GM12878 (cell line): ENCODE data around the gene CREB3L1. TPM values are rescaled to one million over a fixed set of nuclear protein-coding genes. Genes with fewer than 3 reads are reported as not detected.
A peak's percentile ranks its signal among the peaks of the same experiment; 100 is the strongest.

Source experiments
- ATAC-seq: fragments of 200-7000 bp; cut with Tn5 transposase; 3 replicates; pipeline ENCODE4 v1.9.1; 2020; ENCODE audit warnings: mild to moderate bottlenecking, moderate library complexity
- BruUV-seq: library from RNA; stranded (reverse); fragments of 400-500 nt; replicated peaks from 2 replicates; lab custom pipeline; 2021; lab: Mats Ljungman, UMichigan
- CTCF ChIA-PET: fragments of 300-600 bp; sonication (Branson Sonifier 250); formaldehyde crosslinking; extraction: SDS; loops from one replicate; lab custom pipeline; 2021; ENCODE audit warnings: inconsistent platforms; lab: Yijun Ruan, JAX
- POLR2A ChIA-PET: fragments of 350-600 bp; formaldehyde crosslinking; extraction: SDS; loops from one replicate; lab custom pipeline; 2021; ENCODE audit warnings: inconsistent platforms; lab: Charles Lee
- RAD21 ChIA-PET: fragments of 300-600 bp; sonication (Branson Sonifier 250); formaldehyde crosslinking; loops from one replicate; lab custom pipeline; 2023; ENCODE audit warnings: antibody characterized with exemption; ENCODE audit not compliant: unreplicated experiment; lab: Charles Lee
- SMC1A ChIA-PET: fragments of 300-600 bp; sonication (Branson Sonifier 250); formaldehyde crosslinking; loops from one replicate; lab custom pipeline; 2023; ENCODE audit not compliant: unreplicated experiment, uncharacterized antibody; lab: Charles Lee
- DNase-seq: peaks from one replicate; pipeline ENCODE4 v3.0.0-alpha.2; 2011; ENCODE audit warnings: low read depth, low spot score
- FAIRE-seq: peaks from 3 replicates; lab custom pipeline; 2011; peaks lifted over from hg19 to GRCh38; lab: Jason Lieb, UNC
- H2AFZ ChIP-seq: 2 replicates; pipeline ENCODE4 v1.6.0; 2011; ENCODE audit warnings: low read depth, low read length, control low read depth; ENCODE audit not compliant: control insufficient read depth
- H3K27ac ChIP-seq: 2 replicates; pipeline ENCODE4 v1.5.1; 2011; ENCODE audit warnings: control low read depth; ENCODE audit not compliant: control insufficient read depth, insufficient read depth
- H3K27me3 ChIP-seq, 2 experiments: replicated peaks in 1 of 2; 2 replicates each; pipeline versions ENCODE4 v1.6.0 to v1.6.1; 2011; ENCODE audit warnings: low read length in 1 of 2; ENCODE audit not compliant: control insufficient read depth in 2 of 2, insufficient read depth in 2 of 2
- H3K36me3 ChIP-seq, 2 experiments: 2 replicates each; pipeline ENCODE4 v1.5.1; 2011; ENCODE audit warnings: low read length in 1 of 2; ENCODE audit not compliant: control insufficient read depth in 2 of 2, insufficient read depth in 2 of 2
- H3K4me1 ChIP-seq: 2 replicates; pipeline ENCODE4 v1.6.1; 2011; ENCODE audit warnings: mild to moderate bottlenecking, low read length, moderate library complexity, mixed read lengths; ENCODE audit not compliant: control insufficient read depth, insufficient read depth
- H3K4me2 ChIP-seq: 2 replicates; pipeline ENCODE4 v1.6.0; 2011; ENCODE audit warnings: control low read depth; ENCODE audit not compliant: control insufficient read depth, insufficient read depth
- H3K4me3 ChIP-seq: fragments of 200-600 bp; sonication (generic); 2 replicates; pipeline ENCODE4 v1.5.1; 2016
- H3K79me2 ChIP-seq: 2 replicates; pipeline ENCODE4 v1.6.0; 2011; ENCODE audit warnings: low read length; ENCODE audit not compliant: control insufficient read depth, insufficient read depth
- H3K9ac ChIP-seq: 2 replicates; pipeline ENCODE4 v1.8.0; 2011; ENCODE audit warnings: low read length, control low read depth, mixed read lengths; ENCODE audit not compliant: control insufficient read depth, insufficient read depth
- H3K9me3 ChIP-seq: replicated peaks from 3 replicates; pipeline ENCODE4 v1.5.1; 2011; ENCODE audit warnings: mild to moderate bottlenecking, low read length; ENCODE audit not compliant: control insufficient read depth, insufficient read depth
- H4K20me1 ChIP-seq: 2 replicates; pipeline ENCODE4 v1.6.0; 2011; ENCODE audit not compliant: control insufficient read depth, insufficient read depth
- BACH1 ChIP-seq: fragments of 450-650 bp; IDR thresholded peaks from 2 replicates; pipeline ENCODE4 v1.6.1; 2017; ENCODE audit warnings: mild to moderate bottlenecking, borderline replicate concordance
- BHLHE40 ChIP-seq, 2 experiments: fragments of 450-650 bp in 1 of 2; IDR thresholded peaks; 2 replicates each; pipeline ENCODE4 v1.6.1; 2011 to 2017; ENCODE audit warnings: low read depth in 2 of 2, borderline replicate concordance in 1 of 2, improper control_type of control experiment in 1 of 2, low read length in 1 of 2, mild to moderate bottlenecking in 1 of 2
- CHD2 ChIP-seq: IDR thresholded peaks from 2 replicates; pipeline ENCODE4 v1.6.1; 2011; ENCODE audit warnings: low read depth, low read length, improper control_type of control experiment, borderline replicate concordance
- CTCF ChIP-seq, 3 experiments: IDR thresholded peaks in 2 of 3; conservative IDR thresholded peaks in 1 of 3; 2 replicates each; pipeline ENCODE4 v1.5.1; 2011; ENCODE audit warnings: low read depth in 3 of 3, low read length in 3 of 3, mild to moderate bottlenecking in 3 of 3, control low read depth in 2 of 3, moderate library complexity in 2 of 3, inconsistent platforms in 1 of 3, mixed read lengths in 1 of 3; ENCODE audit not compliant: control insufficient read depth in 2 of 3, insufficient read depth in 1 of 3; ENCODE audit errors: extremely low read depth in 1 of 3
- EGR1 ChIP-seq, 2 experiments: IDR thresholded peaks; 1 replicate in 1 of 2; 2 replicates in 1 of 2; pipeline ENCODE4 v1.6.1; 2011 to 2012; ENCODE audit warnings: low read depth in 2 of 2, low read length in 2 of 2, borderline replicate concordance in 1 of 2, mild to moderate bottlenecking in 1 of 2, moderate library complexity in 1 of 2
- FOXM1 ChIP-seq: IDR thresholded peaks from 2 replicates; pipeline ENCODE4 v1.6.1; 2012; ENCODE audit warnings: low read depth, mild to moderate bottlenecking, inconsistent platforms, low read length, moderate library complexity
- GABPA ChIP-seq: IDR thresholded peaks from 2 replicates; pipeline ENCODE4 v1.6.1; 2014; ENCODE audit warnings: antibody characterized with exemption, low read depth, mild to moderate bottlenecking, inconsistent platforms
- HDAC2 ChIP-seq: fragments of 200-600 bp; sonication (generic); IDR thresholded peaks from 2 replicates; pipeline ENCODE4 v1.6.1; 2017
- IKZF1 ChIP-seq: fragments of 450-650 bp; conservative IDR thresholded peaks from 2 replicates; pipeline ENCODE4 v1.6.1; 2017; ENCODE audit warnings: antibody characterized with exemption, mild to moderate bottlenecking
- SPI1 ChIP-seq: IDR thresholded peaks from 2 replicates; pipeline ENCODE4 v1.6.1; 2011; ENCODE audit warnings: low read depth, mild to moderate bottlenecking, low read length, moderate library complexity, borderline replicate concordance; ENCODE audit not compliant: insufficient read depth
- ZSCAN29 ChIP-seq: fragments of 450-650 bp; IDR thresholded peaks from 2 replicates; pipeline ENCODE4 v1.6.1; 2017; ENCODE audit warnings: mild to moderate bottlenecking, moderate library complexity
- WGBS: methylation state at CpG from one replicate; pipeline ENCODE4 v1.1.6; 2016; ENCODE audit warnings: low lambda C conversion rate; ENCODE audit not compliant: insufficient replicate concordance, insufficient coverage; ENCODE audit errors: missing lambda C conversion rate; 5-methylcytosine and 5-hydroxymethylcytosine counted together
- in situ Hi-C: fragments of 300-500 bp; cut with MboI; formaldehyde crosslinking; loops from 9 replicates; pipeline ENCODE4 v1.14.3; 2018; ENCODE audit warnings: mixed read lengths
- intact Hi-C: fragments of 100-400 bp; cut with micrococcal nuclease; formaldehyde crosslinking; loops from one replicate; pipeline ENCODE4 v1.14.2; 2022; ENCODE audit not compliant: unreplicated experiment
- polyA plus RNA-seq, 11 experiments: library from polyadenylated mRNA; depleted of rRNA in 4 of 11; unstranded in 6 of 11; stranded (reverse) in 5 of 11; fragments of >200 nt; fragmentation: Nextera tagmentation in 4 of 11; fragmentation: Illumina TruSeq in 1 of 11; extraction: Ambion mirVana in 4 of 11; extraction: Trizol in 1 of 11; gene quantifications; 1 replicate in 1 of 11; 2 replicates in 10 of 11; pipeline versions ENCODE4 v1.2.1 to v1.2.3, GENCODE V29; 2011 to 2016; ENCODE audit warnings: inconsistent platforms in 2 of 11, missing spikeins in 2 of 11, low read depth in 1 of 11
- total RNA-seq, 4 experiments: library from RNA; depleted of rRNA in 3 of 4; stranded (reverse); fragments of >200 nt in 3 of 4; fragmentation: Illumina TruSeq in 1 of 4; extraction: Trizol in 1 of 4; gene quantifications; 2 replicates each; pipeline versions ENCODE4 v1.2.1 to v1.2.3, GENCODE V29; 2013 to 2021
- TF ChIP-seq, protein P1 (sequence below): fragments of 450-650 bp; IDR thresholded peaks from 2 replicates; pipeline ENCODE4 v1.6.1; 2017; ENCODE audit warnings: mild to moderate bottlenecking, moderate library complexity

The CREB3L1 gene
- total and polyA plus RNA-seq, 10 of the 15 experiments (the other 5 are each of a cell fraction or from before 2014, with no cell fraction given): 0.03 to 1.4 (median 0.22) TPM

- no peak for TF ChIP-seq ZSCAN29
- no peak for TF ChIP-seq IKZF1
- no peak for TF ChIP-seq CTCF (IDR thresholded peaks at IDR 0.05 in 2 of 3, conservative IDR thresholded peaks at IDR 0.05 in 1 of 3; ENCODE audit: control insufficient read depth in 2 of 3, extremely low read depth in 1 of 3, insufficient read depth in 1 of 3, low read depth in 3 of 3, low read length in 3 of 3)
- no peak for TF ChIP-seq FOXM1
- peak; percentile 67; the same call in 1 of the 2 replicates for TF ChIP-seq SPI1
Measured at GRCh38 chr11:46237248-46238077, 40.0 kb upstream of the CREB3L1 start (continued).

GRCh38 chr11:46238078-46238966, 39.1 kb upstream of the CREB3L1 start:
- BruUV-seq: no TSS peak
- H3K27me3 ChIP-seq: peaks cover 0 to 5% of the 10 kb centered on the region in 2 experiments; a peak in 1 of 4 replicates
- in situ Hi-C loops (no loop called here), intact Hi-C loops (loop anchor here (5.0 to 10.0 kb wide), 2 partner anchors 129 to 274 kb away; no protein-coding TSS in a partner anchor)
- ATAC-seq (peak; percentile 47), DNase-seq (no peak), FAIRE-seq (no peak)
- H4K20me1 ChIP-seq: no peaks in the 10 kb centered on the region
- H3K4me2 ChIP-seq: peak overlapping the region; percentile 73
- 1% methylated on average over 48 of the region's 70 CpGs for WGBS
- H3K79me2 ChIP-seq: no peaks in the 10 kb centered on the region
- ChIA-PET POLR2A (interaction anchor here (0.7 kb wide), 1 partner anchor 123 kb away, joined by 5 read pairs; no protein-coding TSS in a partner anchor), RAD21 (interaction anchor here (1.0 to 16.5 kb wide), 8 partner anchors 18 to 273 kb away, joined by 3 to 316 read pairs (median 4); no protein-coding TSS in a partner anchor), SMC1A (interaction anchor here (0.6 to 7.7 kb wide), 11 partner anchors 17 to 273 kb away, joined by 3 to 120 read pairs (median 4); no protein-coding TSS in a partner anchor), CTCF (interaction anchor here (0.6 to 17.5 kb wide), 27 partner anchors 9 to 439 kb away, joined by 3 to 626 read pairs (median 4); partner anchors contain the start of gene DGKZ)
- H3K4me3 ChIP-seq: peak overlapping the region; percentile 37; the same call in 1 of the 2 replicates
- H2AFZ ChIP-seq: peak overlapping the region; percentile 62
- no peaks in the 10 kb centered on the region for H3K36me3 ChIP-seq
- 0 out of 3 replicates have a peak, but pooled peaks cover 2% of the 10 kb centered on the region for H3K9me3 ChIP-seq
- peaks cover 12% of the 10 kb centered on the region for H3K4me1 ChIP-seq
- H3K27ac ChIP-seq: no peak overlapping the region
- H3K9ac ChIP-seq: no peak overlapping the region
- TF ChIP-seq EGR1 (IDR thresholded peaks at IDR 0.05; ENCODE audit: borderline replicate concordance in 1 of 2, low read depth in 2 of 2, low read length in 2 of 2): 0 out of 3 replicates have a peak, but pooled peaks of 1 of the 2 experiments have one; percentile 4
- TF ChIP-seq BHLHE40 (IDR thresholded peaks at IDR 0.05; ENCODE audit: borderline replicate concordance in 1 of 2, low read depth in 2 of 2, low read length in 1 of 2): peak; percentile 92 to 98
- TF ChIP-seq, protein P1, sequence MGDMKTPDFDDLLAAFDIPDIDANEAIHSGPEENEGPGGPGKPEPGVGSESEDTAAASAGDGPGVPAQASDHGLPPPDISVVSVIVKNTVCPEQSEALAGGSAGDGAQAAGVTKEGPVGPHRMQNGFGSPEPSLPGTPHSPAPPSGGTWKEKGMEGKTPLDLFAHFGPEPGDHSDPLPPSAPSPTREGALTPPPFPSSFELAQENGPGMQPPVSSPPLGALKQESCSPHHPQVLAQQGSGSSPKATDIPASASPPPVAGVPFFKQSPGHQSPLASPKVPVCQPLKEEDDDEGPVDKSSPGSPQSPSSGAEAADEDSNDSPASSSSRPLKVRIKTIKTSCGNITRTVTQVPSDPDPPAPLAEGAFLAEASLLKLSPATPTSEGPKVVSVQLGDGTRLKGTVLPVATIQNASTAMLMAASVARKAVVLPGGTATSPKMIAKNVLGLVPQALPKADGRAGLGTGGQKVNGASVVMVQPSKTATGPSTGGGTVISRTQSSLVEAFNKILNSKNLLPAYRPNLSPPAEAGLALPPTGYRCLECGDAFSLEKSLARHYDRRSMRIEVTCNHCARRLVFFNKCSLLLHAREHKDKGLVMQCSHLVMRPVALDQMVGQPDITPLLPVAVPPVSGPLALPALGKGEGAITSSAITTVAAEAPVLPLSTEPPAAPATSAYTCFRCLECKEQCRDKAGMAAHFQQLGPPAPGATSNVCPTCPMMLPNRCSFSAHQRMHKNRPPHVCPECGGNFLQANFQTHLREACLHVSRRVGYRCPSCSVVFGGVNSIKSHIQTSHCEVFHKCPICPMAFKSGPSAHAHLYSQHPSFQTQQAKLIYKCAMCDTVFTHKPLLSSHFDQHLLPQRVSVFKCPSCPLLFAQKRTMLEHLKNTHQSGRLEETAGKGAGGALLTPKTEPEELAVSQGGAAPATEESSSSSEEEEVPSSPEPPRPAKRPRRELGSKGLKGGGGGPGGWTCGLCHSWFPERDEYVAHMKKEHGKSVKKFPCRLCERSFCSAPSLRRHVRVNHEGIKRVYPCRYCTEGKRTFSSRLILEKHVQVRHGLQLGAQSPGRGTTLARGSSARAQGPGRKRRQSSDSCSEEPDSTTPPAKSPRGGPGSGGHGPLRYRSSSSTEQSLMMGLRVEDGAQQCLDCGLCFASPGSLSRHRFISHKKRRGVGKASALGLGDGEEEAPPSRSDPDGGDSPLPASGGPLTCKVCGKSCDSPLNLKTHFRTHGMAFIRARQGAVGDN: 0 out of 2 replicates have a peak, but pooled peaks have one; percentile 33
- 0 out of 2 replicates have a peak, but pooled peaks have one; percentile 27 for TF ChIP-seq BACH1
- TF ChIP-seq HDAC2: no peak
- no peak for TF ChIP-seq GABPA
- no peak for TF ChIP-seq CHD2
